Retinal pigment epithelial cell (primary cell): ENCODE results near the gene MAPK13.

Experiments
- DNase-seq: peaks from one replicate; pipeline ENCODE4 v3.0.0-alpha.2; 2010; ENCODE audit warnings: low read depth
- H3K4me3 ChIP-seq: 2 replicates; pipeline ENCODE4 v1.5.1; 2011; ENCODE audit warnings: mild to moderate bottlenecking, low read length, control low read depth, moderate library complexity
- CTCF ChIP-seq: conservative IDR thresholded peaks from 2 replicates; pipeline ENCODE4 v1.5.1; 2011; ENCODE audit warnings: low read depth, low read length, control low read depth, inconsistent platforms

The MAPK13 gene

GRCh38 chr6:36133912-36134311 is 3.6 kb downstream of the MAPK13 start:
- H3K4me3 ChIP-seq: no peak overlapping the region
- no peak for DNase-seq
- no peak for TF ChIP-seq CTCF

GRCh38 chr6:36135053-36135731 is 4.9 kb downstream of the MAPK13 start:
- no peak overlapping the region for H3K4me3 ChIP-seq
- no peak for DNase-seq
- no peak for TF ChIP-seq CTCF

- DNase-seq: no peak
- no peak for TF ChIP-seq CTCF
- H3K4me3 ChIP-seq: no peak overlapping the region
Measured at GRCh38 chr6:36136034-36136433, 5.7 kb downstream of the MAPK13 start.

- H3K4me3 ChIP-seq: no peak overlapping the region
- DNase-seq: no peak
- no peak for TF ChIP-seq CTCF
Measured at GRCh38 chr6:36136551-36136950, 6.2 kb downstream of the MAPK13 start.

GRCh38 chr6:36138667-36139066 is 8.4 kb downstream of the MAPK13 start:
- TF ChIP-seq CTCF: no peak
- no peak for DNase-seq
- no peak overlapping the region for H3K4me3 ChIP-seq

GRCh38 chr6:36139431-36139830 is 9.1 kb downstream of the MAPK13 start:
- peak; percentile 56 for TF ChIP-seq CTCF
- DNase-seq: no peak
- H3K4me3 ChIP-seq: no peak overlapping the region

GRCh38 chr6:36139991-36140710 is 9.8 kb downstream of the MAPK13 start:
- no peak overlapping the region for H3K4me3 ChIP-seq
- TF ChIP-seq CTCF: no peak
- DNase-seq: no peak
